Spleen (tissue), 11 donors: ENCODE results near the gene CPNE2. TPM values are rescaled to one million over a fixed set of nuclear protein-coding genes. Genes with fewer than 3 reads are reported as not detected.
"Not testable (repeated sequence)": the region's sequence is repeated elsewhere in the genome, so short reads cannot be mapped to it uniquely, and the experiment has no call there.

Source experiments
- DNase-seq: peaks from one replicate; pipeline ENCODE4 v3.0.0-alpha.2; 2020
- H3K27ac ChIP-seq, 8 donors: fragments of 200-600 bp; sonication (generic) in 7 of 8; 1 replicate in 4 of 8; 2 replicates in 4 of 8; pipeline versions ENCODE4 v1.5.0 to v1.8.0; 2016 to 2021; ENCODE audit warnings: inconsistent platforms in 4 of 8, mild to moderate bottlenecking in 4 of 8, moderate library complexity in 1 of 8
- H3K27me3 ChIP-seq, 7 donors: fragments of 200-600 bp; sonication (generic) in 6 of 7; replicated peaks in 1 of 7; 1 replicate in 4 of 7; 2 replicates in 3 of 7; pipeline versions ENCODE4 v1.5.0 to v1.8.0; 2016 to 2021; ENCODE audit warnings: inconsistent platforms in 3 of 7, mild to moderate bottlenecking in 1 of 7
- H3K36me3 ChIP-seq, 6 donors: fragments of 200-600 bp; sonication (generic) in 5 of 6; 1 replicate in 4 of 6; 2 replicates in 2 of 6; pipeline versions ENCODE4 v1.5.0 to v1.8.0; 2016 to 2021; ENCODE audit warnings: inconsistent platforms in 2 of 6
- H3K4me1 ChIP-seq, 6 donors: fragments of 200-600 bp; sonication (generic) in 5 of 6; 1 replicate in 3 of 6; 2 replicates in 3 of 6; pipeline versions ENCODE4 v1.5.0 to v1.8.0; 2016 to 2021; ENCODE audit warnings: inconsistent platforms in 3 of 6
- H3K4me3 ChIP-seq, 8 donors: fragments of 200-600 bp; sonication (generic) in 7 of 8; 1 replicate in 4 of 8; 2 replicates in 4 of 8; pipeline versions ENCODE4 v1.5.0 to v1.8.0; 2016 to 2021; ENCODE audit warnings: inconsistent platforms in 4 of 8, mild to moderate bottlenecking in 4 of 8, moderate library complexity in 2 of 8
- H3K9me3 ChIP-seq, 8 donors: fragments of 200-600 bp; sonication (generic) in 7 of 8; 1 replicate in 4 of 8; 2 replicates in 4 of 8; pipeline versions ENCODE4 v1.5.0 to v1.8.0; 2016 to 2021; ENCODE audit warnings: inconsistent platforms in 4 of 8
- CTCF ChIP-seq, 11 experiments: fragments of 200-600 bp in 7 of 11; fragments of 450-650 bp in 4 of 11; sonication (generic) in 4 of 11; IDR thresholded peaks in 8 of 11; conservative IDR thresholded peaks in 3 of 11; 1 replicate in 7 of 11; 2 replicates in 4 of 11; pipeline versions ENCODE4 v1.4.0 to v1.8.0; 2016 to 2021; ENCODE audit warnings: antibody characterized with exemption in 11 of 11, inconsistent platforms in 4 of 11, mild to moderate bottlenecking in 1 of 11
- POLR2A ChIP-seq, 3 donors: fragments of 450-650 bp; IDR thresholded peaks; one replicate each; pipeline ENCODE4 v1.5.1; 2017; ENCODE audit warnings: antibody characterized with exemption in 3 of 3, mild to moderate bottlenecking in 1 of 3
- POLR2AphosphoS5 ChIP-seq, 3 donors: sonication (generic); formaldehyde crosslinking; IDR thresholded peaks; one replicate each; pipeline ENCODE4 v1.5.1; 2017; ENCODE audit warnings: antibody characterized with exemption in 3 of 3
- whole genome bisulfite sequencing, 5 donors: extraction: QIAGEN DNeasy Blood & Tissue Kit in 3 of 5; methylation state at CpG; one replicate each; pipeline versions ENCODE4 v1.1.5 to v1.1.7; 2013 to 2018; 5-methylcytosine and 5-hydroxymethylcytosine counted together
- intact Hi-C: fragments of 100-400 bp; cut with DNase I; formaldehyde crosslinking; loops from one replicate; pipeline ENCODE4 v1.15.0; 2023; ENCODE audit warnings: low total_unique reads
- polyA plus RNA-seq, 3 donors: library from polyadenylated mRNA; stranded (reverse); fragments of 200-250 nt; gene quantifications; one replicate each; pipeline ENCODE4 v1.2.1, GENCODE V29; 2013
- total RNA-seq, 7 donors: library from RNA; depleted of rRNA in 3 of 7; stranded (reverse); fragments of >200 nt in 3 of 7; fragmentation: NEBNext Ultra II Directional in 4 of 7; extraction: Animal tissue kit (Norgen Biotek cat#: 25700) in 4 of 7; gene quantifications; one replicate each; pipeline versions ENCODE4 v1.1.0 to v1.2.1, GENCODE V29; 2016 to 2021
- donor health status: healthy with polysubstance abuse.
- donor health status: DM: no; HTN: no; CAD: no; lungs with moderate emphysema.
- donor health status: DM: no; HTN: no; CAD: no.
- donor health status: Bipolar disorder and iron deficiency.
- donor health status: healthy.
- donor health status: DM: no; HTN: no; CAD: no.
- donor health status: DM: yes; HTN: yes; CAD: no.

The CPNE2 gene
- total and polyA plus RNA-seq, 10 donors: 13.3 to 46.5 (median 31.8) TPM

DNA sequence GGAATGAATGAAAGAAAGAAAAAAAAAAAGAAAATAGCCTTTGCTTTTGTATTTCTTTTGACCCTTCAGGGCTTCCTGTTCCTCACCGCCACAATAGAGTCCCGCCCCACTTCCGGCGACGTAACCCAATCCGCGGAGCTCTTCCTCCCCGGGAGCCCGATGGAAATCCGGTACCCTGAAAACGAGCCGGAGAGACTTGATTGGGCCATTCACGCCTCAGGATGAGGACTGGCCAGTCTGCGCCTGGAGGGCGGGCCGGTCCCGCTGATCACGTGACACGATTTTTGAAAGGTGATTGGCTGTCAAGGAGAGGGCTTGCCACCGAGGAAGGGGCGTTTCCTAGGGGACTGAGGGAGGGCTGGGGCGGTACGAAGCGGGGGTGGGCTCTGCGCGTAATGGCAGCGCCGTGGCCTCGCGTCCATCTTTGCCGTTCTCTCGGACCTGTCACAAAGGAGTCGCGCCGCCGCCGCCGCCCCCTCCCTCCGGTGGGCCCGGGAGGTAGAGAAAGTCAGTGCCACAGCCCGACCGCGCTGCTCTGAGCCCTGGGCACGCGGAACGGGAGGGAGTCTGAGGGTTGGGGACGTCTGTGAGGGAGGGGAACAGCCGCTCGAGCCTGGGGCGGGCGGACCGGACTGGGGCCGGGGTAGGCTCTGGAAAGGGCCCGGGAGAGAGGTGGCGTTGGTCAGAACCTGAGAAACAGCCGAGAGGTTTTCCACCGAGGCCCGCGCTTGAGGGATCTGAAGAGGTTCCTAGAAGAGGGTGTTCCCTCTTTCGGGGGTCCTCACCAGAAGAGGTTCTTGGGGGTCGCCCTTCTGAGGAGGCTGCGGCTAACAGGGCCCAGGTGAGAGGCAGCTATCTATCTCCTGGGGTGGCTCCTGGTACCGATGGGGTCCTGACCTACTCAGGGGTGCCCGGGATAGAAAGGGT, 93.8 kb downstream of the CPNE2 start, which contains the start of the genes PSME3IP1 and RSPRY1:
TSS of gene PSME3IP1 (minus strand) at position 95 of the 927 bp plus-strand sequence. CDS start 12,185 bp downstream, outside the sequence.
TSS of gene RSPRY1 (plus strand) at position 385 of the 927 bp plus-strand sequence. CDS start 18,330 bp downstream, outside the sequence.
- Histone ChIP-seq H3K9me3 (no peaks in the 10 kb centered on the region), H3K4me3 (peak within 1 kb of the TSS; percentile 68 to 98 (median 90)), H3K36me3 (peaks cover 0 to 10% (median 0%) of the 10 kb centered on the region in 6 donors), H3K4me1 (peaks cover 20 to 88% (median 63%) of the 10 kb centered on the region in 6 donors), H3K27me3 (no peaks in the 10 kb centered on the region), H3K27ac (peak within 1 kb of the TSS; percentile 89 to 98 (median 94))
- TF ChIP-seq POLR2AphosphoS5 (IDR thresholded peaks at IDR 0.05) (peak; percentile 88 to 94 (median 91)), CTCF (IDR thresholded peaks at IDR 0.05 in 8 of 11, conservative IDR thresholded peaks at IDR 0.05 in 3 of 11) (peak in 3 of 11 experiments; percentile 8 to 46 (median 8)), POLR2A (IDR thresholded peaks at IDR 0.05) (peak in 2 of 3 donors; percentile 56 to 62)
- DNase-seq: peak; percentile 99
- intact Hi-C loops: no loop called here
- WGBS, 5 donors: 0 to 1% (median 0%) methylated on average over 42 to 64 of the region's 64 CpGs

DNA sequence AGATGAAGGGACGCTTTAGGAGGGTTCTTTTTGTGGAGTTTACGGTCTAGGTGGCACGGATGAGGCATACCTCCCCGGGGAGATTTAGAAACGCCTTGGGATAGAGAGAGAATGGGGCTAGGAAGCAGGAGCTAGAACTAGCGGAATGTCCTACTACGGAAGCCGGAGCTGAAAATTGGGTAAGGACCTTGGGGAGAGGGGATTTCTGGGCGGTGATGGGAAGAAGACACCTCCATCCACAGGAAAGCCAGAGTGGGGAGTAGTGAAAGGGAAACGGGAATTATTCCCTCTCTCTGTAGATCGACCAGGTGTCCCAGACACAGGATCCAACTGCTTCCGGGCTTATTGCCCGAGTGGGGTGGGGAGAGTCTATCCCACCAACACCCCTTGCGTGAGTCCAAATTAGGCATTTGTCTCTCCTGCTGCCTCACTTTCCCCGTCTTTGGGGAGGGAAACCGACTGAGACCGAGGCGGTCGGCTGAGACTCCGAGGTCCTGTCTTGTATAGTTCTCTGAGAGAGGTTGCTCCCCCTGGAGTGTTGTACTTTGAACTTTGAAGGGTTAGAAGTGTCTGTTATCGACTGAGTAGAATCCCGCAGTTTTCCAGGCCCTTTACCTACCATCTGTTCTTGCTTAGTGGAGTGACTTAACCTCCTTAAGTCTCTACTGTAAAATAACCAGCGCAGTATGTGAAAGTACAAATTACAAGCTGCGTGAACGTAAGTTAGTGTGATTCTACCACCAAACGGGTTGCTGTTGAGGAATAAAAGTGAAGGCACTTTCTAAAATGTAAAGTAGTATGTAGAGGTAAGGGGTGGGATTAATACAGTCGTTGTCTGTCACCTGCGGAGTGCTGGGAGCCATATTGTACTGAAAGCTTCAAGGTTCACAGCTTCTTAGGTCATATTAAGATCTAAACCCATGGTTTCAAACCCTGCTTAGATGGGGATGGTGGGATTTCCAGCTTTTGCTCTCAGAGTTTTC, 94.8 kb downstream of the CPNE2 start:
- Histone ChIP-seq H3K27ac (peak overlapping the region; percentile 89 to 98 (median 94)), H3K4me1 (peaks cover 23 to 88% (median 66%) of the 10 kb centered on the region in 6 donors), H3K4me3 (peak overlapping the region; percentile 68 to 98 (median 90)), H3K27me3 (no peaks in the 10 kb centered on the region), H3K36me3 (peaks cover 0 to 10% (median 0%) of the 10 kb centered on the region in 6 donors), H3K9me3 (no peaks in the 10 kb centered on the region)
- intact Hi-C loops: no loop called here
- peak; percentile 79 for DNase-seq
- WGBS, 5 donors: 1 to 2% (median 2%) methylated on average over 28 of the region's 28 CpGs
- no peak for TF ChIP-seq CTCF (IDR thresholded peaks at IDR 0.05 in 8 of 11, conservative IDR thresholded peaks at IDR 0.05 in 3 of 11)
- no peak for TF ChIP-seq POLR2A (IDR thresholded peaks at IDR 0.05)
- no peak for TF ChIP-seq POLR2AphosphoS5 (IDR thresholded peaks at IDR 0.05)

DNA sequence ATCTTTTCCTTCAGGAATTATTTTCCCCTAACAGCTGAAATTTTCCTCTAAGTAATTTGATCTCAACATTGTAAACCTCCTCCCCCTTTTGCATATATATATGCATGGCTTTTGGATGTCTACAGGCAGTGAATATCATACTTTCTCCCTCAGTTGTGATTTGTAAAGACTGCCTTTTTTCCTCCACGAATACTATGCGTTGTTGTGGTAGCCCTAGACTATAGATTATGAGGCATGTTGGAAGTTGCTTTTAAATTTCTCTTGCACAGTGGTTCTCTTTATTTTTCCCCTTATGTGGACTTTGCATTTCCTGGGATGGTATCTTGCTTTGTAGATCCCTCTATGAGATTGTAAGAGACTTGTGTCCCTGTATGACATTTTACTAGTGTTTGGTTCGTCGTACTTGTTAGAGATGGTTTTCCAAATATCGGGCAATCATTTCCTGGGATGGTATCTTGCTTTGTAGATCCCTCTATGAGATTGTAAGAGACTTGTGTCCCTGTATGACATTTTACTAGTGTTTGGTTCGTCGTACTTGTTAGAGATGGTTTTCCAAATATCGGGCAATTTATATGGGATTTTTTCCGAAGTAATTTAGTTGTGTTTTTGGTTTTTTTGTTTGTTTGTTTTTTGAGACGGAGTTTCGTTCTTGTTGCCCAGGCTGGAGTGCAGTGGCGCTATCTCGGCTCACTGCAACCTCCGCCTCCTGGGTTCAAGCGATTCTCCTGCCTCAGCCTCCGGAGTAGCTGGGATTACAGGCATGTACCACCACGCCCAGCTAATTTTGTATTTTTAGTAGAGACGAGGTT, 95.7 kb downstream of the CPNE2 start:
- Histone ChIP-seq H3K4me1 (peaks cover 23 to 88% (median 64%) of the 10 kb centered on the region in 6 donors), H3K4me3 (peak overlapping the region in 6 of 8 donors; percentile 70 to 95 (median 90)), H3K27ac (peak overlapping the region in 5 of 8 donors; percentile 93 to 98 (median 95)), H3K36me3 (peaks cover 0 to 10% (median 0%) of the 10 kb centered on the region in 6 donors)
- H3K9me3 ChIP-seq, H3K27me3 ChIP-seq, DNase-seq, intact Hi-C loops: not testable (repeated sequence)
- 86 to 93% (median 90%) methylated on average over 16 to 18 of the region's 18 CpGs for WGBS, 5 donors

DNA sequence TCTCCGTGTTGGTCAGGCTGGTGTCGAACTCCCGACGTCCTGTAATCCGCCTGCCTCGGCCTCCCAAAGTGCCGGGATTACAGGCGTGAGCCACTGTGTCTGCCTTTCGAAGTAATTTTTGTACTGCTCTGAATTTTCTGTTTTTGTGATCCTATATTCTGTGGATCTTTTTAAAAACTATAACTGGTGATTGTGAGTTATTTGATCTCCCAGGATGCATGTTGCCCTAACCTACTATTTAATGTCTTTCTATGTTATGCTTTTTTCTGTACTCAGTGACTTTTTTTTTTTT, 96.3 kb downstream of the CPNE2 start:
- WGBS, 5 donors: 91 to 96% (median 94%) methylated on average over 9 of the region's 9 CpGs
- H3K27me3 ChIP-seq: no peaks in the 10 kb centered on the region
- H3K9me3 ChIP-seq: no peaks in the 10 kb centered on the region
- H3K4me3 ChIP-seq: no peak overlapping the region
- peaks cover 0 to 10% (median 0%) of the 10 kb centered on the region in 6 donors for H3K36me3 ChIP-seq
- no peak overlapping the region for H3K27ac ChIP-seq
- TF ChIP-seq CTCF (IDR thresholded peaks at IDR 0.05 in 8 of 11, conservative IDR thresholded peaks at IDR 0.05 in 3 of 11): no peak
- no peak for TF ChIP-seq POLR2A (IDR thresholded peaks at IDR 0.05)
- no peak for TF ChIP-seq POLR2AphosphoS5 (IDR thresholded peaks at IDR 0.05)
- intact Hi-C loops: no loop called here
- H3K4me1 ChIP-seq: peaks cover 23 to 88% (median 62%) of the 10 kb centered on the region in 6 donors
- no peak for DNase-seq

DNA sequence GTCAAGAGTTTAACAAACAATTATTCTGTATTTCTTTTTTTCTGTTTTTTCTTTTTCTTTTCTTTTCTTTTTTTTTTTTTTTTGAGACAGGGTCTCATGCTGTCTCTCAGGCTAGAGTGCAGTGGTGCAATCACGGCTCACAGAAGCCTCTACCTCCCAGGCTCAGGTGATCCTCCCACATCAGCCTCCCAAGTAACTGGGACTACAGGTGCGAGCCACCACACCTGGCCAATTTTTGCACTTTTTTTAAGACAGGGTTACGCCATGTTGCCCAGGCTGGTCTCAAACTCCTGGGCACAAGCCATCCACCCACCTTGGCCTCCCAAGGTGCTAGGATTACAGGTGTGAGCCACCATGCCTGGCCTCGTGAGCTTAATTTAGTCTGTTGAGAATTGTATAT, 97.1 kb downstream of the CPNE2 start:
- H3K36me3 ChIP-seq: peaks cover 0 to 10% (median 0%) of the 10 kb centered on the region in 6 donors
- H3K9me3 ChIP-seq, DNase-seq, intact Hi-C loops, H3K27me3 ChIP-seq, H3K27ac ChIP-seq, H3K4me3 ChIP-seq: not testable (repeated sequence)
- peaks cover 20 to 88% (median 54%) of the 10 kb centered on the region in 6 donors for H3K4me1 ChIP-seq
- WGBS, 5 donors: 93 to 100% (median 96%) methylated on average over 4 of the region's 4 CpGs
